IMR-90 (cell line): ENCODE results near the gene CSRP1. TPM values are rescaled to one million over a fixed set of nuclear protein-coding genes. Genes with fewer than 3 reads are reported as not detected.

ENCODE experiments used
- ATAC-seq: fragments of 200-7000 bp; cut with Tn5 transposase; 2 replicates; pipeline ENCODE4 v1.9.1; 2020; ENCODE audit warnings: low read depth, mild to moderate bottlenecking, moderate library complexity
- BruUV-seq: library from RNA; stranded (reverse); fragments of 400-500 nt; replicated peaks from 2 replicates; lab custom pipeline; 2021; lab: Mats Ljungman, UMichigan
- CTCF ChIA-PET: fragments of 300-600 bp; formaldehyde crosslinking; extraction: SDS; loops from one replicate; lab custom pipeline; 2021; ENCODE audit warnings: antibody characterized with exemption; lab: Yijun Ruan, JAX
- POLR2A ChIA-PET: fragments of 300-600 bp; sonication (Branson Sonifier 250); formaldehyde crosslinking; loops from one replicate; lab custom pipeline; 2022; ENCODE audit warnings: antibody characterized with exemption; ENCODE audit not compliant: unreplicated experiment; lab: Charles Lee
- DNase-seq: peaks from one replicate; pipeline ENCODE4 v3.0.0; 2013
- H2AFZ ChIP-seq: replicated peaks from 2 replicates; pipeline ENCODE3; 2013; ENCODE audit warnings: low read length, mild to moderate bottlenecking; ENCODE audit not compliant: poor library complexity
- H2AK5ac ChIP-seq: 2 replicates; pipeline ENCODE4 v1.6.1; 2013; ENCODE audit warnings: low read depth, low read length, inconsistent platforms
- H2AK9ac ChIP-seq: replicated peaks from 2 replicates; pipeline ENCODE3; 2013; ENCODE audit warnings: mild to moderate bottlenecking, low read depth, low read length, moderate library complexity; ENCODE audit not compliant: poor library complexity
- H2BK120ac ChIP-seq: 2 replicates; pipeline ENCODE4 v1.6.1; 2013; ENCODE audit warnings: low read depth, low read length, inconsistent platforms
- H2BK15ac ChIP-seq: 3 replicates; pipeline ENCODE4 v1.6.1; 2013; ENCODE audit warnings: low read depth, low read length, inconsistent platforms
- H2BK20ac ChIP-seq: 2 replicates; pipeline ENCODE4 v1.6.1; 2013; ENCODE audit warnings: low read depth, mild to moderate bottlenecking, inconsistent platforms, low read length, moderate library complexity
- H2BK5ac ChIP-seq: 2 replicates; pipeline ENCODE4 v1.6.1; 2013; ENCODE audit warnings: mild to moderate bottlenecking, low read depth, low read length, inconsistent platforms; ENCODE audit not compliant: poor library complexity, severe bottlenecking
- H3K14ac ChIP-seq: replicated peaks from 2 replicates; pipeline ENCODE4 v1.6.1; 2013; ENCODE audit warnings: low read depth, low read length, inconsistent platforms
- H3K18ac ChIP-seq: 2 replicates; pipeline ENCODE4 v1.6.1; 2013; ENCODE audit warnings: low read depth, low read length, control low read depth
- H3K23ac ChIP-seq: 2 replicates; pipeline ENCODE4 v1.6.1; 2013; ENCODE audit warnings: low read depth, low read length, inconsistent platforms
- H3K27ac ChIP-seq: 2 replicates; pipeline ENCODE4 v1.5.1; 2013; ENCODE audit warnings: mild to moderate bottlenecking, control low read depth, low read length; ENCODE audit not compliant: insufficient read depth
- H3K27me3 ChIP-seq: 2 replicates; pipeline ENCODE4 v1.6.1; 2013; ENCODE audit warnings: low read length; ENCODE audit not compliant: control insufficient read depth, insufficient read depth
- H3K36me3 ChIP-seq: 2 replicates; pipeline ENCODE4 v1.6.1; 2013; ENCODE audit warnings: low read length, mixed read lengths; ENCODE audit not compliant: control insufficient read depth, insufficient read depth
- H3K4ac ChIP-seq: 2 replicates; pipeline ENCODE4 v1.6.1; 2013; ENCODE audit warnings: low read depth, low read length, inconsistent platforms
- H3K4me1 ChIP-seq: 2 replicates; pipeline ENCODE4 v1.6.1; 2013; ENCODE audit warnings: low read length, mixed read lengths; ENCODE audit not compliant: control insufficient read depth, insufficient read depth
- H3K4me2 ChIP-seq: 2 replicates; pipeline ENCODE4 v1.6.1; 2013; ENCODE audit warnings: low read depth, mild to moderate bottlenecking, control low read depth, low read length, moderate library complexity
- H3K4me3 ChIP-seq: 2 replicates; pipeline ENCODE4 v1.5.1; 2013; ENCODE audit warnings: low read depth, mild to moderate bottlenecking, control low read depth, low read length, moderate library complexity; ENCODE audit not compliant: insufficient read depth
- H3K56ac ChIP-seq: 2 replicates; pipeline ENCODE4 v1.6.1; 2013; ENCODE audit warnings: low read length, inconsistent platforms; ENCODE audit not compliant: insufficient read depth; ENCODE audit errors: extremely low read depth
- H3K79me1 ChIP-seq, 2 experiments: 2 replicates each; pipeline ENCODE4 v1.6.1; 2013; ENCODE audit warnings: low read length in 2 of 2, inconsistent platforms in 1 of 2, low read depth in 1 of 2
- H3K9ac ChIP-seq: 2 replicates; pipeline ENCODE4 v1.6.1; 2013; ENCODE audit warnings: low read depth, low read length, control low read depth
- H3K9me1 ChIP-seq: 2 replicates; pipeline ENCODE4 v1.6.1; 2013; ENCODE audit warnings: low read length, inconsistent platforms; ENCODE audit not compliant: insufficient read depth
- H3K9me3 ChIP-seq: 2 replicates; pipeline ENCODE4 v1.6.1; 2013; ENCODE audit warnings: low read length; ENCODE audit not compliant: control insufficient read depth, insufficient read depth
- H4K20me1 ChIP-seq: 2 replicates; pipeline ENCODE4 v1.6.1; 2013; ENCODE audit warnings: low read length, inconsistent platforms; ENCODE audit not compliant: insufficient read depth
- H4K5ac ChIP-seq: 2 replicates; pipeline ENCODE4 v1.6.1; 2013; ENCODE audit warnings: mild to moderate bottlenecking, low read depth, low read length, control low read depth
- H4K8ac ChIP-seq, 2 experiments: 2 replicates each; pipeline ENCODE4 v1.6.1; 2013; ENCODE audit warnings: low read depth in 2 of 2, low read length in 2 of 2, control low read depth in 1 of 2, inconsistent platforms in 1 of 2
- H4K91ac ChIP-seq: 2 replicates; pipeline ENCODE4 v1.6.1; 2013; ENCODE audit warnings: low read depth, low read length, inconsistent platforms; ENCODE audit not compliant: insufficient read depth
- BHLHE40 ChIP-seq: fragments of 150-350 bp; IDR thresholded peaks from 2 replicates; pipeline ENCODE4 v1.6.1; 2016; ENCODE audit warnings: mild to moderate bottlenecking, low read depth, low read length
- CEBPB ChIP-seq: IDR thresholded peaks from 2 replicates; pipeline ENCODE4 v1.6.1; 2012; ENCODE audit warnings: low read depth, low read length, improper control_type of control experiment
- CTCF ChIP-seq: conservative IDR thresholded peaks from 2 replicates; pipeline ENCODE4 v1.5.1; 2012; ENCODE audit warnings: mild to moderate bottlenecking, low read depth, low read length, improper control_type of control experiment
- ELK1 ChIP-seq: fragments of 150-350 bp; IDR thresholded peaks from 2 replicates; pipeline ENCODE4 v1.6.1; 2016; ENCODE audit warnings: low read depth, mild to moderate bottlenecking, low read length, moderate library complexity, borderline replicate concordance
- MAFK ChIP-seq: IDR thresholded peaks from 2 replicates; pipeline ENCODE4 v1.6.1; 2012; ENCODE audit warnings: low read depth, low read length, improper control_type of control experiment
- MAZ ChIP-seq: IDR thresholded peaks from 2 replicates; pipeline ENCODE4 v1.6.1; 2012; ENCODE audit warnings: low read depth, mild to moderate bottlenecking, low read length, improper control_type of control experiment, moderate library complexity, borderline replicate concordance
- MXI1 ChIP-seq: IDR thresholded peaks from 2 replicates; pipeline ENCODE4 v1.6.1; 2012; ENCODE audit warnings: low read depth, mild to moderate bottlenecking, low read length, moderate library complexity, borderline replicate concordance
- RAD21 ChIP-seq: IDR thresholded peaks from 2 replicates; pipeline ENCODE4 v1.6.1; 2012; ENCODE audit warnings: low read length, improper control_type of control experiment
- RCOR1 ChIP-seq: IDR thresholded peaks from 2 replicates; pipeline ENCODE4 v1.6.1; 2012; ENCODE audit warnings: mild to moderate bottlenecking, low read length, improper control_type of control experiment; ENCODE audit not compliant: insufficient replicate concordance
- RFX5 ChIP-seq: IDR thresholded peaks from 2 replicates; pipeline ENCODE4 v1.8.0; 2012; ENCODE audit warnings: low read depth, mild to moderate bottlenecking, low read length, moderate library complexity
- SMC3 ChIP-seq: fragments of 150-350 bp; IDR thresholded peaks from 2 replicates; pipeline ENCODE4 v1.6.1; 2016; ENCODE audit warnings: low read depth, mild to moderate bottlenecking, antibody characterized with exemption, low read length, moderate library complexity
- USF2 ChIP-seq: fragments of 150-350 bp; IDR thresholded peaks from 2 replicates; pipeline ENCODE4 v1.6.1; 2017; ENCODE audit warnings: mild to moderate bottlenecking, antibody characterized with exemption, low read length, low read depth
- WGBS, 2 experiments: methylation state at CpG; one replicate each; pipeline versions ENCODE4 v1.1.5 to v1.1.7; 2013; ENCODE audit warnings: missing lambda C conversion rate in 2 of 2; ENCODE audit not compliant: insufficient read length in 1 of 2; ENCODE audit errors: extremely low coverage in 2 of 2; 5-methylcytosine and 5-hydroxymethylcytosine counted together
- dilution Hi-C: fragments of 300-500 bp; cut with HindIII; formaldehyde crosslinking; loops from one replicate; pipeline ENCODE4 v1.14.3; 2018; ENCODE audit warnings: low sequenced_read_pairs; ENCODE audit not compliant: unreplicated experiment
- in situ Hi-C: fragments of 300-500 bp; cut with MboI; formaldehyde crosslinking; loops from 3 replicates; pipeline ENCODE4 v1.14.3; 2019; ENCODE audit warnings: low sequenced_read_pairs, inconsistent platforms, mixed read lengths
- intact Hi-C: fragments of 100-400 bp; cut with micrococcal nuclease; formaldehyde crosslinking; loops from 2 replicates; pipeline ENCODE4 v1.10.0; 2022
- polyA plus RNA-seq, 3 experiments: library from polyadenylated mRNA; depleted of rRNA; stranded (reverse); fragments of >200 nt; gene quantifications; 2 replicates each; pipeline ENCODE4 v1.2.3, GENCODE V29; 2012; ENCODE audit warnings: low replicate concordance in 1 of 3
- total RNA-seq: library from RNA; depleted of rRNA; stranded (reverse); fragments of >200 nt; gene quantifications from 2 replicates; pipeline ENCODE4 v1.2.3, GENCODE V29; 2012

The CSRP1 gene
- total and polyA plus RNA-seq, 2 of the 4 experiments (the other 2 are of a cell fraction), result 1,037 to 1,498 TPM

- Histone ChIP-seq H2BK15ac (no peak overlapping the region), H2BK5ac (no peak overlapping the region), H2BK120ac (no peak overlapping the region), H3K9me1 (no peaks in the 10 kb centered on the region), H2AFZ (no peak overlapping the region), H3K79me1 (no peaks in the 10 kb centered on the region; a peak in 1 of 4 replicates), H3K27ac (no peak overlapping the region), H4K5ac (no peak overlapping the region), H3K4me2 (no peak overlapping the region), H3K9me3 (no peaks in the 10 kb centered on the region), H4K8ac (no peak overlapping the region), H2BK20ac (no peak overlapping the region), H3K27me3 (no peaks in the 10 kb centered on the region), H3K23ac (no peak overlapping the region), H3K4ac (no peak overlapping the region), H4K91ac (no peak overlapping the region), H4K20me1 (no peaks in the 10 kb centered on the region), H3K18ac (no peak overlapping the region), H2AK5ac (no peak overlapping the region), H2AK9ac (no peak overlapping the region), H3K4me3 (no peak overlapping the region), H3K14ac (no peak overlapping the region), H3K9ac (no peak overlapping the region), H3K56ac (no peak overlapping the region), H3K36me3 (no peaks in the 10 kb centered on the region), H3K4me1 (peaks cover 5% of the 10 kb centered on the region)
- in situ Hi-C loops, result loop anchor here (10.0 kb wide), 1 partner anchor 71 kb away; no protein-coding TSS in a partner anchor
- dilution Hi-C loops, result no loop called here
- BruUV-seq, result no TSS peak
- TF ChIP-seq RCOR1, result no peak
- no peak for TF ChIP-seq BHLHE40
- no peak for TF ChIP-seq SMC3
- TF ChIP-seq RFX5, result no peak
- no peak for TF ChIP-seq USF2
- TF ChIP-seq CTCF, result no peak
- no peak for TF ChIP-seq CEBPB
- TF ChIP-seq ELK1, result no peak
- TF ChIP-seq MAZ, result no peak
- TF ChIP-seq MAFK, result no peak
- no peak for TF ChIP-seq MXI1
- TF ChIP-seq RAD21, result no peak
- ATAC-seq, result no peak
- CTCF ChIA-PET, result interaction anchor here (0.8 to 6.2 kb wide), 2 partner anchors 34 to 80 kb away, joined by 3 to 103 read pairs; no protein-coding TSS in a partner anchor
- no CpG with 5 or more reads among the region's 1 CpG for WGBS, 2 experiments
- POLR2A ChIA-PET, result interaction anchor here (0.5 to 0.6 kb wide), 2 partner anchors 41 to 86 kb away, joined by 3 read pairs; no protein-coding TSS in a partner anchor
- intact Hi-C loops, result no loop called here
- DNase-seq, result no peak
Observed at GRCh38 chr1:201515895-201516294, 9.0 kb upstream of the CSRP1 start.
